ENCODE data around the gene RDH13. TPM values are rescaled to one million over a fixed set of nuclear protein-coding genes. Genes with fewer than 3 reads are reported as not detected.
A peak's percentile ranks its signal among the peaks of the same experiment; 100 is the strongest.

Gene RDH13
- total RNA-seq, 4 donors from 2014 or later = 6.3 to 25.7 (median 12.7) TPM

- H3K9me3 ChIP-seq = no peaks in the 10 kb centered on the region
- H3K36me3 ChIP-seq = no peaks in the 10 kb centered on the region
- H3K27ac ChIP-seq = no peak overlapping the region
- 3 to 15% methylated on average over 10 to 21 of the region's 22 CpGs for WGBS, 2 donors
- H3K4me1 ChIP-seq = peaks cover 0 to 41% (median 18%) of the 10 kb centered on the region in 4 donors
- TF ChIP-seq EP300 (IDR thresholded peaks at IDR 0.05) = no peak
- no peak for TF ChIP-seq POLR2A (IDR thresholded peaks at IDR 0.05)
- TF ChIP-seq, protein P1, sequence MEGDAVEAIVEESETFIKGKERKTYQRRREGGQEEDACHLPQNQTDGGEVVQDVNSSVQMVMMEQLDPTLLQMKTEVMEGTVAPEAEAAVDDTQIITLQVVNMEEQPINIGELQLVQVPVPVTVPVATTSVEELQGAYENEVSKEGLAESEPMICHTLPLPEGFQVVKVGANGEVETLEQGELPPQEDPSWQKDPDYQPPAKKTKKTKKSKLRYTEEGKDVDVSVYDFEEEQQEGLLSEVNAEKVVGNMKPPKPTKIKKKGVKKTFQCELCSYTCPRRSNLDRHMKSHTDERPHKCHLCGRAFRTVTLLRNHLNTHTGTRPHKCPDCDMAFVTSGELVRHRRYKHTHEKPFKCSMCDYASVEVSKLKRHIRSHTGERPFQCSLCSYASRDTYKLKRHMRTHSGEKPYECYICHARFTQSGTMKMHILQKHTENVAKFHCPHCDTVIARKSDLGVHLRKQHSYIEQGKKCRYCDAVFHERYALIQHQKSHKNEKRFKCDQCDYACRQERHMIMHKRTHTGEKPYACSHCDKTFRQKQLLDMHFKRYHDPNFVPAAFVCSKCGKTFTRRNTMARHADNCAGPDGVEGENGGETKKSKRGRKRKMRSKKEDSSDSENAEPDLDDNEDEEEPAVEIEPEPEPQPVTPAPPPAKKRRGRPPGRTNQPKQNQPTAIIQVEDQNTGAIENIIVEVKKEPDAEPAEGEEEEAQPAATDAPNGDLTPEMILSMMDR (IDR thresholded peaks at IDR 0.05) = no peak
- peak overlapping the region in 1 of 4 donors; percentile 48 for H3K4me3 ChIP-seq
- no peak for DNase-seq (ENCODE audit: low spot score in 2 of 2)
- peaks cover 11 to 96% of the 10 kb centered on the region in 2 donors for H3K27me3 ChIP-seq
Observed at GRCh38 chr19:55081770-55082019, 18.7 kb upstream of the RDH13 start.

DNA sequence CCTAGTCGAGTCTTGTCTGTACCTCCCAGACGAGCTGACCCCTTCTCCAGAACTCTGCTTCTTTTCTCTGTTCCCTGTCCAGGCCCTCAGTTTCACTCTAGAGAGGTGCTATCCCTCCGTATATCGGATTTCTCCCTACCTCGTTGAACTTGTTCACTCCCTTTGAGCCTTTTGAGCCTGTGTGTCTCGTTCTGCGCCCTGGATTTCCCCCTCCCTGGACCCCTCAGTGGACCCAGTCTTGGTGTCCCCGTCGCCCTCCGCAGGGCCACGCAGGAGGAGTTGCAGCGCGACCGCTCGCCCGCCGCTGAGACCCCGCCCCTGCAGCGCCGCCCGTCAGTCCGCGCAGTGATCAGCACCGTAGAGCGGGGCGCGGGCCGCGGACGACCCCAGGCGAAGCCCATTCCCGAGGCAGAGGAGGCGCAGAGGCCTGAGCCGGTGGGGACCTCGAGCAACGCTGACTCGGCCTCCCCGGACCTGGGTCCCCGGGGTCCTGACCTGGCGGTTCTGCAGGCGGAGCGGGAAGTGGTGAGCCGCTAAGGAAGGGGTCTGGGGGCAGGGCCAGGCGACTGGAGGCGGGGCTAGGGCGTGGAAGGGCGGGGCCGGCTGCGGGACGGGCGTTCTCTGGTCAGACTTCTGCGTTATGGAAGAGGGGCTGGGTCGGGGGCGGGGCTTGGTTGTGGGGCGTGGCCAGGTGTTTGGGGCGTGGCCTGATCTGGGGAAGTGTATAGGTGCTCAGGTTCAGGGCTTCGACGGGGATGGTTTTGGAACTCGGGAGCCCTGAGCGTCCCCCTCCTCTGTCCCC is 18.2 kb upstream of the RDH13 start:
- peaks cover 11 to 96% of the 10 kb centered on the region in 2 donors for H3K27me3 ChIP-seq
- no peaks in the 10 kb centered on the region for H3K9me3 ChIP-seq
- H3K4me3 ChIP-seq = peak overlapping the region in 3 of 4 donors; percentile 25 to 48 (median 41)
- H3K27ac ChIP-seq = peak overlapping the region in 1 of 4 donors; percentile 34
- no peaks in the 10 kb centered on the region for H3K36me3 ChIP-seq
- TF ChIP-seq, protein P1 (IDR thresholded peaks at IDR 0.05) = no peak
- TF ChIP-seq EP300 (IDR thresholded peaks at IDR 0.05) = no peak
- TF ChIP-seq POLR2A (IDR thresholded peaks at IDR 0.05) = no peak
- WGBS, 2 donors = 1 to 4% methylated on average over 40 to 44 of the region's 60 CpGs
- DNase-seq (ENCODE audit: low spot score in 2 of 2) = peak in 1 of 2 donors; percentile 45
- H3K4me1 ChIP-seq = peaks cover 0 to 36% (median 13%) of the 10 kb centered on the region in 4 donors

GRCh38 chr19:55080121-55080967 is 17.4 kb upstream of the RDH13 start:
- no peak for DNase-seq (ENCODE audit: low spot score in 2 of 2)
- Histone ChIP-seq H3K27me3 (peaks cover 11 to 96% of the 10 kb centered on the region in 2 donors), H3K36me3 (no peaks in the 10 kb centered on the region)

DNA sequence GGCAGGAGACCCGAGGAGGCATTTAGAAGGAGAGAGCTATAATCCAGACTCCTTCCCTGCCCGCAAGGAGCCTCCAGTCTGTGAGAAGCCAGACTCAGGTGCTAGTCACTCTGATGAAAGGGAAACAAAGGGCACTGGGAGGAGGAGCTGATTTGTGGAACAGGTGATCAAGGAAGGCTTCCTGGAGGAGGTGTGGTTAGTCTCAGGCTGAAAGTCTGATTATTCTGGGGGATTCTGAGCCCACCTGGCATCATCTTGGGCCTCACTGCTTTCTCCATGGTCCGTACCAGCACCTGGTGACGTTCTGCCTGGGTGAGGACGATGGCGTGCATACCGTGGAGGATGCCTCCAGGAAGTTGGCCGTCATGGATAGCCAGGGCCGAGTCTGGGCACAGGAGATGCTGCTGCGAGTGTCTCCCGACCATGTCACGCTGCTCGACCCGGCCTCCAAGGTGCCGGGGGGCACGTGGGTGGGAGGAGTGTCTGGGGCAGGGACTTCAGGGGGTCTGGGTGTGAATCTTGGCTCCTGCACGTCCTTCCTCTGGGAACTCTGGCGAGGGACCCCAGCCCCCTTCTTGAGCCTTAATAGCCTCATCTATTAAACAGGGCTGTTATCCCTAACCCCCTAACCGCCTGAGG is 16.6 kb upstream of the RDH13 start:
- TF ChIP-seq, protein P1 (IDR thresholded peaks at IDR 0.05) = no peak
- TF ChIP-seq EP300 (IDR thresholded peaks at IDR 0.05) = no peak
- no peak for TF ChIP-seq POLR2A (IDR thresholded peaks at IDR 0.05)
- H3K27me3 ChIP-seq = peaks cover 11 to 95% of the 10 kb centered on the region in 2 donors
- no peaks in the 10 kb centered on the region for H3K9me3 ChIP-seq
- WGBS, 2 donors = 59 to 66% methylated on average over 18 to 19 of the region's 19 CpGs
- H3K4me1 ChIP-seq = peaks cover 0 to 34% (median 13%) of the 10 kb centered on the region in 4 donors
- DNase-seq (ENCODE audit: low spot score in 2 of 2) = no peak
- no peak overlapping the region for H3K27ac ChIP-seq
- H3K36me3 ChIP-seq = no peaks in the 10 kb centered on the region
- no peak overlapping the region for H3K4me3 ChIP-seq

More at GRCh38 chr19:55080121-55080967, 17.4 kb upstream of the RDH13 start:
- Histone ChIP-seq H3K4me1 (peaks cover 0 to 34% (median 13%) of the 10 kb centered on the region in 4 donors), H3K9me3 (no peaks in the 10 kb centered on the region), H3K4me3 (peak overlapping the region in 2 of 4 donors; percentile 41 to 48), H3K27ac (peak overlapping the region in 1 of 4 donors; percentile 34)
- WGBS, 2 donors = 4 to 9% methylated on average over 55 of the region's 55 CpGs
- TF ChIP-seq EP300 (IDR thresholded peaks at IDR 0.05) (no peak), POLR2A (IDR thresholded peaks at IDR 0.05) (no peak)
- TF ChIP-seq, protein P1 (IDR thresholded peaks at IDR 0.05) = no peak
